GM18498 (cell line): ENCODE data around the gene TOMT.

ENCODE experiments used
- ATAC-seq: cut with Tn5 transposase; IDR thresholded peaks from one replicate; pipeline ENCODE4 v1.9.1; 2021; ENCODE audit warnings: mild to moderate bottlenecking, moderate library complexity; ENCODE audit not compliant: unreplicated experiment

TOMT gene

DNA sequence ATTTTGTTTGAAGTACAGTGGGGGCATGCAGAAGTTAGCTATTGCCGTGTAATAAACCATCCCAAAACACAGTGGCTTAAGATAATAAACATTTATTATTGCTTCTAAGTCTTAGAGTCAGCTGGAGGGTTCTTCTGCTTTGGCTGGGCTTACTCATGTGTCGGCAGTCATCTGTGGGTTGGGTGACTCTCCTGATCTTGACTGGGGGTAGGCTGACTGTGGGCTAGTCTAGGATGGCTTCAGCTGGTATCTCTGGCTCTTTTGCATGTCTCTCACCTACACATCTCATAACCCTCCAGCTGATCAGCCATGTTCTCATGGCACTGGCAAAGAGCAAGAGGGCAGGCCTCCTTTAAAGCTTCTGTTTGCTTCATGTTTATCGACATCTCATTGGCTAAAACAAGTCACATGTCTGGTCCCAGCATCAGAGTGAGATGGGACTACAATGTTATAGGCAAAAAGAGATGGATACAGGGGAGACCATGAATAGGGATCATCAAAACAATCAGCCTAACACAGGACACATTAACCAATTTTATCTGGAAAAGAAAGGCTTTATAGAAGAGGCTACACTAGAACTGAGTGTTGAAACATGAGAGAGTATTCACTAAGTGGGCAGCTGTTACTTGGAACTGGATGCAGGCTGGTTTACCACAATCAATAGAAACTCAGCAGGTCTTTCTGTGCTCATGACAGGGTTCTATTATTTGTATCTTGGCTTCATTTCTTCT lies 19.9 kb upstream of the TOMT start:
- ATAC-seq, result no peak

DNA sequence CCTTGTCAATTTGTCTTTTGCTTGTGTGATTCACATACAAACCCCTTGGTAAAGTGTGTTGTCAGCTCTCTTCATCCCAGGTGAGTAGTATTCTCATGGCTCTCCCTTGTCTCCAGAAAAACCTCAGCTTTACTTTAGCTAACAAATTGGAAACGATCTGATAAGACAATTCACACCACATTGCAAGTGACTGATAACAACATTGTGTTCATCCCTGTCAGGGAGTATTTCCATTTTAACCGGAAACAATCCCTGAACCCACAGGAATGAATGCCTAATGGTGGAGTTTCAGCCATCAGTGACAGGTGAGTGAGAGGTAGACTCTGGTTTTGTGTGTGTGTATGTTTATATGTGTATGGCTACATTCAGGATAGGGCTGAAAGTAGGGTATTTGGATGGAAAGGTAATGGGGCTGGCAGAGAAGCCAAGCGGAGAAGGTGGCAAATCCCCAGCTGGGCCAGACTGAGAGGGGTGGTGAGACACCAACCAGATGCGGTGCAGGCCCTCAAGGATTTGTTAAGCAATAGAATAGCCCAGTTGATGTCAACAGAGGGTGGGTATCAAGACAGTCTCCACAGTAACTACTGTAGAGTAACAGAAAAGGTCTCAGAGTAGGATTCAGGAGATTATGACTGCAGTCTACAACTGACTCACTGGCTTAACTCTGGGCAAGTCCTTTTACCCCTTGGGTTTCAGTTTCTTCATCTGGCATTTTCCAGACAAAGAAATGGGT lies 17.5 kb upstream of the TOMT start:
- no peak for ATAC-seq

DNA sequence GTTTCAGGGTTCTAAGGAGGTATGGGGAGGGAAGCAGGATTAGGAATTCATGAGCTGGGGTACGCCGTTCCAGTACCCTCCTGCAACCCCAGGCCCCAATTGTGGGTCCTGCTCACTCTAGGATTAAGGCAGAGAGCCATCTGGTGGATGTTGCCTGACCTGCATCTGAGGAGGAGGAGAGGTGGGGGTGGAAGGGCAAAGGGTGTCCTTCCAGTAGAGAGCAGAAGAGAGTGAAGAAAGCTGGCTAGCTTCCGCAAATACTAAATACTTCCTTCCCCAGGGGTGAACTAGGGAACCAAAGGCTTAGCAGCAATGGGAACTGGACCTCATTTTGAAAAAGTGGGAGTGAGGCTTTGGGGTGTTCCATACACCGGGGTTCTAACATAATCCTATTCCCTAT lies 14.4 kb upstream of the TOMT start:
- no peak for ATAC-seq

DNA sequence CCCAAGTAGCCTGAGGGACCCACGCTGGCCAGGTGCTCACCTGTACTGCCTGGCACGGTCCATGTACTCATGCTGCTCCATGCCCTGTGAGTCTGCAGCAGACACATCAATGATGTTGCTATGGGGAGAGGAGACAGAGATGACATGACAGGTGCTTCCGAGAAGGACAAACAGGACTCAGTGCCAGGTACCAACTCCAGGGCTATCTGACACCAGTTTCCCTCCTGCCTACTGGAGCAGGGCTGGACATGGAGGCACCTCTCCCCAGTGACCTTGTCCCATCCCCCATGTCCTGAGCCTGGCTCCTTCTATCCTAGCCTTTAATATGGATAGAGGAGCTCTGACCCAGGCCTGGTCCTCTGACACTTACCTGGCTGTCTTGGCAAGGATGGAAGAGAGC lies 7.0 kb upstream of the TOMT start:
- ATAC-seq, result no peak

DNA sequence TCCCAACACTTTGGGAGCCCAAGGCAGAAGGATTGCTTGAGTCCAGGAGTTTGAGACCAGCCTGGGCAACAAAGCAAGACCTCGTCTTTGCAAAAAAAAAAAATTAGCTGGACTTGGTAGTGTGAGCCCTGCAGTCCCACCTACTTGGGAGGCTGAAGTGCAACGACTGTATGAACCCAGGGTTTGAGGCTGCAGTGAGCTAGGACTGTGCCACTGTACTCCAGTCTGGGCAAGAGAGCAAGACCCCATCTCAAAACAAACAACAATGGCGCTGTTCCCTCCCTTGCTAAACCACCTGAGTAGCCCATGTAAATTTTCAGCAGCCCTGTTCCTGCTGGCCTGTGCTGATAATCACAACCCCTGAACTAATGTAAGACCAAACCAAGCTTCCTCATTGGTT lies 5.7 kb upstream of the TOMT start:
- no peak for ATAC-seq

DNA sequence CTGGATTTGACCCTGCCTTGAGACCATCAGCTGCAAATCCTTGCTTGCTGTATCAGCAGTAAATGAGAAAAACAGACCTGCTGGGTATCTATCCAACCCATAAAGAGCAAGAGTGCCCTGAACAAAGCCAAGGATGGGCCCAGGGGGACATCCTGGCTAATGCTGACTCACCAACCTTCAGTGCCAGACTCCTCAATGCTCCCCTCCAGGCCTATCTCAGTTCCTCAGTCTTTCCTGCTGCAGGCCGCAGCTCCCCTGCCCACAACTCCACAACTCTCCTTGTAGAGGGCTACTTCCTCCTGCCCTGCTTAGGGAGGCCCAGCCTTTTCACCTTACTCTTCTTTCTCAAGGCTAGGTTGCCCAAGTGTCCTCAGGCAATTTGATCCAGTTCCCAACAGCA lies 5.3 kb upstream of the TOMT start:
- no peak for ATAC-seq

DNA sequence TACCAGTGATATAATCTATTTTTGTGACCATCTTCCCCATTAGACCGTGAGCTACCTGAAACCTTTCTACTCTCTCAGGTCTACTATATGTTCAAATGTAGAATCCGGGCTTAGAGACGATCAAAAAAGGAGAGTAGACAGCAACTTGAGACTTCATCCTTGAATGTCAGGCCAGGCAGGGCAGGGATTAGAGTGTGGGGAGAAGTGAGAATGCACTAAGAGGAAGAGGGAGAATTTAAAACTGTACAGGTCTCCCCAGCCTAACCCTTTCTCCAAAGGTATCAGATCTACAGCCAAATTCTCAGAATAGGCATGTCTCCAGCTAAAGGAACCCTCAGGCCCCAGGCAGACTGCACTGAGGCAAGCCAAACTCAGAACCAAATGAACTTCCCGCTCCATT lies 3.6 kb upstream of the TOMT start:
- ATAC-seq, result no peak

DNA sequence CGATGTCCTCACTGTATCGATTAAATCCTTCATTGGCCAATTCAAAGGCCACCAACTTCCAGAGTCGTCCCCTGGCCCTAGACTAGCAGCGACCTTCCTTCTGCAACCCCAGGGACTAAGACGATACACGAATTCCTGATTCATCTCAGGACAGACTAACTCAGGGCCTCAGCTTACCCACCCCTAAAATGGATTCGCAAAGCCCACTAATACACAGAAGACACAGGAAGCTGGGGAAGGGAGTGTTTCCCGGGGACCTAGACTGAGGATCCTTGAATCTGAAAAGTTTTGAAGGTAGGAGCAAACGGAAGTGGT lies 3.1 kb upstream of the TOMT start:
- ATAC-seq, result no peak

DNA sequence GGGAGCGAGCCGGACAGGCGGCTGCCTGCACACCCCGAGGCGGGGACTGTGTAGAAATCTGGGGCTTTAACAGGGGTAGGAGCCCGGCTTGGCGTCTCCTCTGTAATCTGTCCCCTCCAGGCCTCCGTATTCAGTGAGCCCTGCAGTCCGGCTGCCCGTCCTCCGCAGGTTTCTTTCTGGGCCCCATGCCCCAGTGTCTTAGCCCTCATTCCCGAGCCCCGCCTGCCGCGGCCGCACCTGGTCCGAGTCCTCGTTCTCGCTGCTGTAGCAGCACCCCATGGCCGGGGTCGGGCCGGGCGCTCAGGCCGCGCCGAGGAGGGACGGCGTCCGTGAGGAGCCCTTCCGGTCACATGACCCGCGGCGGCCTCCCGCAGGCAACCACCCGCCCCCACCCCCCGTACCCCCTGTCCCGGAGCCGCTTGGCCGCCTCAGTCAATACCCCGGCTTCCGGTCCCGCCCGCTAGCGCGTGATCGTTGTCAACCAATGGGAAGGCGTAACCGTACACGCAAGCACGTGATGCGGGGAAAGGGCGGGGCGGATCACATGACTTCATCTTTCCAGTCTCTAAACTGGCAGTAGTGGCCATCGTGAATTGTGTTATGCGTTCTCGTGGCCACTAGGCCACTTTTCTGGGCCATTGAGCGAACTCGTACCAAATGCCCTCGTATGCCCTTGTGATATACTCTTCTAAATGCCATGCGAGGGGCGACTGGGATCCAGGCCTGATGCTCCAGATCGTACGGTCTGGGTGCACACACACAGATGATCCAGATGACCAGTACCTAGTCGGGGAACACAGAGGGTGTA lies 2.6 kb upstream of the TOMT start, which contains the start of gene LAMTOR1:
Gene LAMTOR1 (minus strand): TSS at position 352 of the 808 bp plus-strand sequence. CDS start 73 bp downstream, at position 279.
- ATAC-seq, result peak; percentile 91

DNA sequence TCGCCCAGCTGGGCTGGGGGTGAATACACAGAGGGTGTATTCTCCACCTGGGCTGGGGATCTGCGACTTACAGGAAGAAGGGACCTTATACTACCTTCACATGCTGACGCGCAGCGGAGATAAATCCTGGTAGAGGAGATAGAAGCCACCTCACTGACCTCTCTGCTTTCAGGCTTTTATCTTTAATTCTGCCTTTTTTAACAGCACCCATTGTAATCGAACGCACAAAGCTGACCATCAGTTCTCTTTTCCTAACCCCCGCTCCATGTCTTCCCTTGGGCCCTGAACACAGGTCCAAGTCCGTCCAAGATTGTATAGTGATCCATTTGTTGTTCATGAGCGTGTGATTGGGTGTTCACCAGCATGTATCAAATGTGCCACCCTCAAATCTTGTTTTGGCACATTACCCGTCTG lies 2.0 kb upstream of the TOMT start:
- ATAC-seq, result no peak

DNA sequence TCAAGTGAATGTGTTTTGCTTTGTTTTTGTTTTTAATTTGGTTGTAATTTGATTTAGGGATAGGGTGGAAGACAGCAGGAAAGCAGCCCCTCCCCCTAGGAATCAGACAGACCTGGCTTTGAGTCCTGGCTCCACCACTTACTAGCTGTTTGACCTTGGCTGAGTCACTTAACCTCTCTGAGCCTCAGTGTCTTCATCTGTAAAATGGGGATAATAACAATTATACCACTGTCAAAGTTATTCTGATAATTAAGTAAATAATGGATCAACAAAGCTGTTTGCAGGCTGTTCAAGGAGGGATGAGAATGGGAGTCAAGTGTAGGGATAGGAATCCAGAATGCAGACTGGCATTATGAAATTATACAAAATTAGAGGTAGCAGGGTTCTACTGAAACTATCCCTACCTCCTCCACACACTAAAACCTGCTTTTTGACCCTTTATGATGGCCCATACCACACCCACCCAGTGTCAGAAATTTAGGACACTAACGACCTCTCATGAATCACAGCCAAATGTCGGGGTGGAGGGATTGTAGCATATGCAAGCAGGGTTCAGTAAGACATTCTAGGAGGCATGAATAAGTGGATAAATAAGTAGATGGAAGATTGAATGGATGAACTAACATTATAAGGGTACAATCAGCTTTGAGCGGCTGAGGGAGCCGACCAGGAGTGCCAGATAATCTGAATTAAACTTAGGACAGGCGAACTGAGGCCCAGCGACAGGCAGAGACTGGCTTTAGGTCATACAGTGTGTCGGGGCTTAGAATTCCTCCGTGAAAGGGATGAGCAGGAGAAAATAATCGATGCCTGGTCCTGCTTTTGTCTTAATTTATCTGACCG lies 5.8 kb downstream of the TOMT start:
- peak; percentile 0 for ATAC-seq

DNA sequence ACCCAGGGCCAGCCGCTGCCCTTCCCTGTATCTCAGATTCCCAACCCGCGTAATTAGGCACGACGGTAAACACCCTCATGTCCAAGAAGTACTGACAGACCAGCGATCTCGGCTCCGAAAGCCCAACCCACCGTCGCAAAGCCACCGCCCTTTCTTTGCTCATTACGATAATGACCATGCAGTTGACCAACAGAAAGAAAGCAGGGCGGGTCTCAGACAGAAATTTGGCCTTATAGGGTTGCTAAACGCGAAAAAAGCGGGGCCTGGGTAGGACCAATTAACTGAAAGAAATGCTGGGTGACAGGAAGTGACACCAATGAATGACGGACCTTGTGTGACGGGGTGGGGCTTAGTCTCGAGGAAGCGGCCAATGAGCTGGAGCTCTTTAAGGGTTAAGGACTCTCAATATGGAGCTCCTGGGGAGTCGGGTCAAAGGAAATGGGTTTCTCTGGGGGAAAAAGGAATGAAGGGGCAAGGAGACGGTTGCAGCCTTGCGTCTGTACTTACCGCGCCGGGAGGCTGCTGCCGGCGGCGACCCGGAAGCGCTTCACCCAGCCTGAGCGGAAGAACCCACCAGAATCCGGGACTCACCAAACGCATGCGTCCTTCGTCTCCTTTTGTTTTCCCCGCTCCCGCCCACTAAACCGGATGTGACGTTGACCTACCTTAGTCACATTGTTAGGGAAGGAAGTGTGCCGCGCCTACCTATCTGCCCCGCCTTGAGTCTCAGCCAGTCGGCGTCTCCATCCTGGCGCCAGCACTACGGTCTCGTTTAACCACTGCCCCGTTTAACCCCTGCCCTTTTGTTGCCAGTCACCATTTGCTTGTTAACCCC lies 6.6 kb downstream of the TOMT start, which contains the start of gene ANAPC15:
Gene ANAPC15 (minus strand): TSS at position 553 of the 835 bp plus-strand sequence. CDS start 1,419 bp downstream, outside the sequence.
- peak; percentile 89 for ATAC-seq

DNA sequence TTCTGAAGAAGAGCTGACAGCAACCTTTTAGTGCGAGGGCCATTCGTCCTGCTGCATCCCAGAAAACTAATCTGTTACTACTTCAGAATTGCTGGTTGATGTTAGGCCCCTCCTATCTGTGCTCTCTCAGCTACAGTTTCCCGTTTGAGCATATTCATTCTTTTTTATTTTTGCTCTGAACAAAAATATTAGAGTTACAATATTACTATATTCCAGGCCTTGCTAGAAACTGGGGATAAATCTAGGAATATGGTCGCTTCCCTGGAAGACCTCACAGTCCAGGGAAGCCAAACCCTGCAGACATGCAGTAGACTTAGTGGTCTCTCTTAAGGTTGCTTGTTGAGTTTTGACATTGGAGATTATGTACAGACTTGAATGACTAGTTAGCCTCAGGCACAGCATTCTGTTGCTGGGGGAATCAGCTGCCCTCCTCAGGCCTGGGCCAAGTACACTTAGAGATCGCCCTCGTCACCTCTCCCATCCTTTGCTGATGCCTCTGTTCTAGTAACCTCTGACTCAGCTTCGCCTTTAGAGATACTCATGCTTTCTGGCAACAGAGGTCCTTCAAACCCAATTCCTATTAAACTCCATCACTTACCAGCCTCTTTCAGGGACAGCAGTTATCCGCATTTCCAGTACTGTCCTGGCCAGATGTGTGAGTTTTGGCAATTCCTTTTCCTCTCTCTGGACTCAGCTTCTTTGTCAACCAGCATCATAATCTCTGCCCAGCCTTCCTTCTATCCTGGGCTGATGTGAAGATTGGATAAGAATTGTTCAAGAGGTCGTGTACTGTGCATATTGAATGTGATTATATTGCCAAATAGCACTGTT lies 7.5 kb downstream of the TOMT start:
- ATAC-seq, result no peak

DNA sequence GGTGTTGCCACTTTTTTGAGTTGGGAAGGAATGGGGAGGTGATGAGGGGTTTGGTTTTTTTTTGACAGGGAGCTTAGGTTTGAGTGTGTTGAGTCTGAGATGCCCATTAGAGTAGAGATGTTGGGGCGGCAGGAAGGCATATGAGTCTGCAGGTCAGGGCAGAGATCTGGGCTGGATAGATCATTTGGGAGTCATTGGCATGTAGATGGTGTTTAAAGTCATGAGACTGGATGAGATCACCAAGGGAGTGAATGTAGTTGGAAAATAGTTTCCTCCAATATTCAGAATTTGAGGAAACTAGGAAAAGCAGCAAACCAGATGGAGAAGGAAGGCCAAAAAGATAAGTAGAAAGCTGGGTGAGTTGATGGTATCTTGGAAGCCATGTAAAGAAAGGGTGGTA lies 8.8 kb downstream of the TOMT start:
- no peak for ATAC-seq

DNA sequence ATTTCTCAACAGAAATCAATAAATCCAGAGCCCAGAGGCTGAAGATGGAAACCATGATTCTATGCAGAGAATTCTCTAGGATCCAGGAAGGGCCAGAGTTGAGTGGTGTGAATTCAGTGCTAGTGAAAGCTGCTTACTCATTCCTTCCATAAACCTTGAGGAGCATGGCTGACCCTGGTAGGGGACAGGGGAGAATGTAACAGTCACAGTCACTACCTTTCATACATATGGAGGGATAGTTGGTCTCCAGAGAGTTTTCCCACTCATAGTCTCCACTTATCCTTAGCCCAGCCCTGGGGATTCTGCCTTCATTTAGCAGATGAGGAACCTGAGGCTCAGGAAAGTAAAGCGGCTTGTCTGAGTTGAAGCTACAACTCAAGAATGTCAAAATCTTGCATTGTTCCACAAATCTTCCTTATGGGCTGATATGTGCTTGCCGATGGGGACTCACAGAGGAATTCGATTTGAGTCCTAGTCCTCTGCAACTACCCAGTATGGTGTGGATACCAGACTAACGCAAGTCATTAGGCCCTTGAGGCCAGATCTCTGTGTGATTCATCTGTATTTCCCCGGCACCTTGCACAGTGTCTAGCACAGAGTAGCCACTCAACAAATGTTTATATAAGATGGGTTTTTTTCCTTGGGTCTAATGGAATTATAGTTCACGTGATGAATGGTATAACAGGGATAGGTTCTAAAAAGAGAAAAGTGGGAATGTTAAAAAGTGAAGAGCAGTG lies 10.5 kb downstream of the TOMT start:
- ATAC-seq, result no peak

DNA sequence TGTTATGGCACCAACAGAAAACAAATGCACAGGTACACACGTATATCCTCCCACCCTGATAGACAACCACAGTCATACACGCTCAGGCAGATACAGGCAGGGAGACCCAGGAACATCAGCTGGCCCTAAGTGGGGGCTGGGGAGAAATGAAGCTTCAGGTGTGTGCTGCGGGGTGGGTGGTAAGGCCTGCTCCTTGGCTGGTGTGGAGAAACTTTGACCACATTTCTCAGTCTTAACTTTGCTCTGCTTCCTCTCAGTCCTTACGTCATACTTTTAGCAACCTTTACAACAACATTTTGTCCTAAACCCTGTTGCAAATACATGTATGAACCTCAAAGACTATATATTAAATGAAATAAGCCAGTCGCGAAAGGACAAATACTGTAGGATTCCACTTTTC lies 13.5 kb downstream of the TOMT start:
- ATAC-seq, result no peak

DNA sequence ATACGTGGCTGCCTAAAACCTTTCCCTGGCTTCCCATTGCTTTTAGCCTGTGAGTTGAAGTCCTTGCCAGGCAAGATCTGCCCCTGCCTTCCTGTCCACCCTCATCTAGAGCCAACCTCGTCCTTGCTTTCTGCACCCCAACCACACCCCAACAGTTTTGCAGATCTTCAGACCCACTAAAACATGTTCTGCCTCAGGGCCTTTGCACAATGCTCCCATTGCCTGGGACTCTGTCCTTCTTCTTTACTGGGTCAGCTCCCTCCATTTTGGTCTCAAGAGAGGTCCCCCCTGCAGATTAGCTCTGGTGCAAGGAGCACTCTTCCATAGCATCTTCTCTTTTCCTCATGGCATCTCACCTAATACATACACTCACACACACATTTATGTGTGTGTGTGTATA lies 15.2 kb downstream of the TOMT start:
- no peak for ATAC-seq

DNA sequence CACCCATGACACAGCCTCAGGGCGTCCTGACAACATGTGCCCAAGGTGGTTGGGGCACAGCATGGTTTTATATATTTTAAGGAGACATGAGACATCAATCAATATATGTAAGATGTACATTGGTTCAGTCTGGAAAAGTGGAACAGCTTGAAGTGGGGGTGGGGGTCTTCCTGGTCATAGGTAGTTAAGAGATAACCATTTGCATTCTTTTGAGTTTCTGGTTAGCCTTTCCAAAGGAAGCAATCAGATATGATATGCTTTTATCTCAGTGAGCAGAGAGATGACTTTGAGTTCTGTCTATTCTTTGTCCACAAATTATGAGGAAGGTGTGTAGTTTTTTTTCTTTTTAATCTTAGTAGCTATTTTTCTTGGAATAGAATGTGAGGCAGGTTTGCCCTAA lies 16.9 kb downstream of the TOMT start:
- ATAC-seq, result no peak
